ENCODE measurements around the gene ENTHD1. TPM values are rescaled to one million over a fixed set of nuclear protein-coding genes. Genes with fewer than 3 reads are reported as not detected.
"Not testable (repeated sequence)": the region's sequence is repeated elsewhere in the genome, so short reads cannot be mapped to it uniquely, and the experiment has no call there.

ENTHD1 gene
- total RNA-seq, 2 experiments from 2014 or later = 0.41 to 0.95 TPM

DNA sequence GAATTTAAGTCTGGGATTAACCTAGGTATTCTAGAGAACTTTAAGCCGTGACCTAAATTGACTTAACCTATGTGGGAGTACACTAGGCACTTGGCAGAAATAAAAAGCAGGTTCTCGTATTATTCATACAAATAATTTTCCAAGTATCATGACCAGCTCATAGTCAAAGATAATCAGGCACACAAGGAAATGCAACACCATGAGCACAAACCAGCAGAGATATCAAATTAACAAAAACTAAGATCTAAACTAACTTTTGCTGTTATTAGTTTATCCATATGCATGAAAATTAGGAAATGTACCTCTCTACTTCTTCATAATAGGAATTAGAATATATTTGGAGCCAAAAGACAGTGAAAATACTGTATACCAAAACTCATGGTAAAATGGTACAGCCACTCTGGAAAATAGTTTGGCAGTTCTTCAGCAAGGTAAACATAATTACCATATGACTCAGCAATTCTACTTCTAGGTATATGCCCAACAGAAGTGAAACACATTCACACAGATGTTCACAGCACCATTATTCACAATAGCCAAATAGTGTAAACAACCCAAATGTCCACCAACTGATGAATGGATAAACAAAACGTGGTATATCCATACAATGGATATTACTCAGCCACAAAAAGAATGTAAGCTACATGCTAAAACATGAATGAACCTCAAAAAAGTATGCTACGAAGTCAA is 154.1 kb downstream of the ENTHD1 start:
- H3K36me3 Mint-ChIP-seq = no peaks in the 10 kb centered on the region
- no peak overlapping the region for H3K27ac Mint-ChIP-seq
- intact Hi-C loops (cut with micrococcal nuclease) = loop anchor here (10.0 kb wide), 1 partner anchor 125 kb away; no protein-coding TSS in a partner anchor
- POLR2A ChIA-PET = no interaction called here
- H3K4me3 Mint-ChIP-seq = no peak overlapping the region
- H3K27me3 Mint-ChIP-seq = no peaks in the 10 kb centered on the region
- peaks cover 5% of the 10 kb centered on the region for H3K9me3 Mint-ChIP-seq
- CTCF ChIA-PET = interaction anchor here (0.6 kb wide), 1 partner anchor 286 kb away, joined by 3 read pairs; no protein-coding TSS in a partner anchor
- no peaks in the 10 kb centered on the region for H3K4me1 Mint-ChIP-seq (ENCODE audit: low read depth)
- DNase-seq = no peak

DNA sequence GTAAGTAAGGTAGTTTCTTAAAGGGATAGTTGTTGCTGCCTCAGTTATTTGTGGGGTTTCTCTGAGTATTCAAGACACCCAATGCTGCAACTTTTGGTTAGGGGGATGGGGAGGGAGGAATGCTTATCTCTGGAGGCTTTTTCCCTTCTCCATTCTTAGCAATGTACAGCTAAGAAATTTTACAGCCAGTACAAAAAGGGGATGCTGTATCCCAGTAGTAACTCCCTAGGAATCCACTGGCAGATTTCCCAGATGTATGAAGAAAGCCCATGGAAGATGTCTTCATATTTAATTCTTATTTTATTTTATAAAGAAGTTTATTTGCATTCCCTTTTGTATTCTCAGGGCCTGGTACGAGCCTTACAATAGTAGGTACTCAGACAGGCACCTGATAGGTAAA is 154.8 kb downstream of the ENTHD1 start:
- CTCF ChIA-PET = no interaction called here
- Mint-ChIP-seq H3K9me3 (peaks cover 5% of the 10 kb centered on the region), H3K27me3 (no peaks in the 10 kb centered on the region), H3K4me3 (no peak overlapping the region), H3K36me3 (no peaks in the 10 kb centered on the region), H3K27ac (no peak overlapping the region), H3K4me1 (ENCODE audit: low read depth) (no peaks in the 10 kb centered on the region)
- POLR2A ChIA-PET = no interaction called here
- no peak for DNase-seq
- intact Hi-C loops (cut with micrococcal nuclease) = no loop called here

DNA sequence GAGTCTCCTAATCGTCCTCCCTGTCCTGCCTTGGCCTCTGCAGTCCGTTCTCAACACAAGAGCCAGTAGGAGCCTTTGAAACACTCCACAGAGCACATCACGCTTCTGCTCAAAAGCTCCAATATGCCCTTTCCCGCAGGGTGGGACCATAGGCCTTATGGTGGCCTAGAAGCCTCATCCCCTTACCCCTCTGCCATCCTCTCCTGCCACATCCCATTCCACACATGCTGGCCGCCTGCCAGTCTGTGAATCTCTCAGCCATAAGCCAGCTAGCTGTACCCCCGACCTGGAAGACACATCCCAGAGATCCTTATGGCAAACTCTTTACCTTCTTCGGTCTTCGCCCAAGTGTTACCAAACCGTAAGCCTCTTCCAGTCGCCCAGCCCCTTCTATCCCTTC is 157.8 kb downstream of the ENTHD1 start:
- ChIA-PET CTCF (interaction anchor here (0.6 to 1.0 kb wide), 4 partner anchors 11 to 371 kb away, joined by 3 read pairs; no protein-coding TSS in a partner anchor), POLR2A (no interaction called here)
- Mint-ChIP-seq H3K27me3 (no peaks in the 10 kb centered on the region), H3K9me3 (peaks cover 5% of the 10 kb centered on the region), H3K4me3 (no peak overlapping the region), H3K4me1 (ENCODE audit: low read depth) (no peaks in the 10 kb centered on the region), H3K36me3 (no peaks in the 10 kb centered on the region), H3K27ac (no peak overlapping the region)
- intact Hi-C loops (cut with micrococcal nuclease) = no loop called here
- DNase-seq = no peak

DNA sequence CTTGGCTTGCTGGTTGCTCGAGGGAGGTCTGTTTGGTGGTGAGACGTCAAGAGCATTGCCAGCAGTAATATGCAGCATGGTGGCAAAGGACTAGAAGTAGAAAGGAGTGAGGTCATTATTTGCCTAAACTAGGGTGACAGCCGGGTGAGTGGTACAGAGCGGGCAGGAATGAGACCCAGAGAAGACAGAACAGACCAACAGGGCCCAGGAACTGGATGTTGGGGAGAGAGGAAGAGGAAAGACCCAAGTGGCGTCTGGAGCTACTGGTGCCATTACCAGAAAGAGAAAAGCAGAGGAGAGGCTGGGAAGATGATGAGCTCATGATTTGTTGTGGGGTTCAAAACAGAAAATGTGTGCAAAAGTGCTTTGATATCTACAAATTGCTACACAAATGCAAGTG is 158.7 kb downstream of the ENTHD1 start:
- peaks cover 5% of the 10 kb centered on the region for H3K9me3 Mint-ChIP-seq
- no peak overlapping the region for H3K4me3 Mint-ChIP-seq
- H3K4me1 Mint-ChIP-seq (ENCODE audit: low read depth) = no peaks in the 10 kb centered on the region
- no peak for DNase-seq
- no peak overlapping the region for H3K27ac Mint-ChIP-seq
- H3K36me3 Mint-ChIP-seq = no peaks in the 10 kb centered on the region
- intact Hi-C loops (cut with micrococcal nuclease) = no loop called here
- ChIA-PET POLR2A (no interaction called here), CTCF (interaction anchor here (0.6 to 0.9 kb wide), 2 partner anchors 11 to 13 kb away, joined by 3 read pairs; no protein-coding TSS in a partner anchor)
- no peaks in the 10 kb centered on the region for H3K27me3 Mint-ChIP-seq

DNA sequence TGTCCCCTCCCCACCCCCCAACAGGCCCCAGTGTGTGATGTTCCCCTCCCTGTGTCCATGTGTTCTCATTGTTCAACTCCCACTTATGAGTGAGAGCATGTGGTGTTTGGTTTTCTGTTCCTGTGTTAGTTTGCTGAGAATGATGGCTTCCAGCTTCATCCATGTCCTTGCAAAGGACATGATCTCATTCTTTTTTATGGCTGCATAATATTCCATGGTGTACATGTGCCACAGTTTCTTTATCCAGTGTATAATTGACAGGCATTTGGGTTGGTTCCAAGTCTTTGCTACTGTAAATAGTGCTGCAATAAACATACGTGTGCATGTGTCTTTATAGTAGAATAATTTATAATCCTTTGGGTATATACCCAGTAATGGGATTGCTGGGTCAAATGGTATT is 159.5 kb downstream of the ENTHD1 start:
- DNase-seq; CTCF ChIA-PET; H3K4me1 Mint-ChIP-seq (ENCODE audit: low read depth); H3K27ac Mint-ChIP-seq; intact Hi-C loops (cut with micrococcal nuclease); H3K27me3 Mint-ChIP-seq; H3K36me3 Mint-ChIP-seq; H3K9me3 Mint-ChIP-seq; POLR2A ChIA-PET; H3K4me3 Mint-ChIP-seq: not testable (repeated sequence)

DNA sequence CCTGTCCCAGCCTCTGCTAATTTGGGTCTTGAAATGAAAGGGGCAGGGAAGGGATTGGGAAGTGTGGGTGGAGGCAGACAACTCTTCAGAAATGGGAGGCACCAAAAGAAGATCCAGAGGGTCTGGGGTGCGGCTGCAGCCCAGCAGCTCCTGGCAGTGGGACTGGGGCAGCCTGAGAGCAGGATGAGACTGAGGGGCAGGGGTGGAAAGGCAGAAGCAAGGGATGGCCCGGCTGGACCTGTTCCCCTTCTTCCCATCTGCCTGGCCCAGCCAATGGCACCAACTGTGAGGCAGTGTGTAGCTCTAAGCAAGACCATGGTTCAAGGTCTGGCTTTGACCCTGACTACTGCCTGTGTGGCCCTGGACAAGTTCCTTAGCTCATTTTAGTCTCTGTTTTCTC is 160.4 kb downstream of the ENTHD1 start:
- Mint-ChIP-seq H3K36me3 (no peaks in the 10 kb centered on the region), H3K4me1 (ENCODE audit: low read depth) (no peaks in the 10 kb centered on the region), H3K4me3 (no peak overlapping the region), H3K9me3 (no peaks in the 10 kb centered on the region), H3K27me3 (no peaks in the 10 kb centered on the region), H3K27ac (no peak overlapping the region)
- POLR2A ChIA-PET = no interaction called here
- CTCF ChIA-PET = no interaction called here
- DNase-seq = no peak
- intact Hi-C loops (cut with micrococcal nuclease) = no loop called here

DNA sequence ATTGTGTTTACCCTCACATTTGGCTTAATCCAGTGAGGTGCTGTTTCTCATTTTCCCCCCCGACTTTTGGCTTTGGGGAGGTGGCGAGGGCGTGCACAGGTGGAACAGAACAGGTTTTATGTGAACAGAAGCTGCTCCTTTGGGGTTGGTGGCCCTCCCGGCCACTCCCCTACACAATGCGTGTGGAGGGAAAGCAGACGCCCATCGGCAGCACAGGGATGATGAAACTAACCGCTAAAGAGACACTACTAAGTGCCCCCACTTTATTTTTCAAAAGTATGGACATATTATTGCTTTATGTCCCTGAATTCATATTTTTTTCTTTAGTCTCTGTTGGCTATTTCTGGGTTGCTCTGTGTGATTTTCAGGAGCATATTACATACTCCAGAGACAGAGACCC is 160.9 kb downstream of the ENTHD1 start:
- Mint-ChIP-seq H3K36me3 (no peaks in the 10 kb centered on the region), H3K27me3 (no peaks in the 10 kb centered on the region), H3K27ac (no peak overlapping the region), H3K9me3 (no peaks in the 10 kb centered on the region), H3K4me1 (ENCODE audit: low read depth) (no peaks in the 10 kb centered on the region), H3K4me3 (no peak overlapping the region)
- intact Hi-C loops (cut with micrococcal nuclease) = no loop called here
- ChIA-PET CTCF (no interaction called here), POLR2A (no interaction called here)
- no peak for DNase-seq

DNA sequence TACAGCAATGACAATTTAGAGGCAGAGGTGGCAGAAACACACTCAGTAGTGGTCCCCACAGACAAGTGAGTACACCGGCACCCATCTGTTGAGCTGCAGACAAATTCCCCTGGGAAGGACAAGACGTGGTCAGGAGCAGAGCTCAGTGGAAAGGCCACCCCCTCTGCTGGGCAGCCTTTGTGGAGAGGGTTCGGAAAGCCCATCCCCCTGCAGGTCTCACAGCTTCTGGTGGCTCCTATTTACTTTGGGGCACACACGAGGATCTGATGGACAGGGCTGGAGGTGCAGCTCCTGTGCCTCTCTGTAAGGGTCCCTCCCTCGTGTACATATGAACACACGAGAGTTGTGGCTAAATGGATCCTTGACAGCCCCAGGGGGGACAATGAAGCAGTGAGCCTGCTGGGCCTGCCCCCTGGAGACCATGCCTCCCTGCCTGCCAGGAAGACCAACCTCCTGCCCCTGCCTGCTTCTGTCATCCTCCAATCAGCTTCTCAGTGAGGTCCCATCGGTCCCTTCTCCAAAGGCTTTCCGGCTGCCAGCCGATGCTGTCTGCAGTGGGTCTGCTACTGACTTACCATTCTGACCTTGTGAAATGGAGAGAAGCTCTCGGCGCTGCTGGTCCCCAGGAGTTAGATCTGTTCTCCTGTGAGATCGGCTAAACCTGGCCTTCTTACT is 161.5 kb downstream of the ENTHD1 start:
- H3K36me3 Mint-ChIP-seq = no peaks in the 10 kb centered on the region
- ChIA-PET CTCF (no interaction called here), POLR2A (no interaction called here)
- H3K4me3 Mint-ChIP-seq = no peak overlapping the region
- H3K27ac Mint-ChIP-seq = no peak overlapping the region
- peaks cover 2% of the 10 kb centered on the region for H3K27me3 Mint-ChIP-seq
- no peak for DNase-seq
- no peaks in the 10 kb centered on the region for H3K4me1 Mint-ChIP-seq (ENCODE audit: low read depth)
- H3K9me3 Mint-ChIP-seq = no peaks in the 10 kb centered on the region
- intact Hi-C loops (cut with micrococcal nuclease) = no loop called here

DNA sequence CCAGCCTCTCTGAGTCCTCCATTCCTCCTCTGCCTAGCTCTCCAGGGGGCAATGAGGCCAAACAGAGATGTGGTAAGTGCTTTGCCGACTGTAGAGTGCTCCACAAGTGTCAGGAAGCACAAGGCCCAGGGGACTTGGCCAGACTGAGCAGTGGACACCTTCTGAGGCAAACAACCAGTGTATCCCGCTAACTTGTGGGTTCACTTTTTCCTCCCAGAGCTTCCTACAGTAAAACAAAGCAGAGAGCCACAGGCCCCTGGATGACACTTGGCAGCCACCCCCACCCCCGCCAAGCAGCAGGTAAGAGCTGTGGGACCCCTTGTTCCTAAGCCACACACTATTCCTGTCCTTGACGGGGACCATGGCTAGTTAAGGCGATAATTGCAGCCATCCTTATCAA is 162.1 kb downstream of the ENTHD1 start:
- no peak overlapping the region for H3K4me3 Mint-ChIP-seq
- POLR2A ChIA-PET = no interaction called here
- DNase-seq = no peak
- H3K9me3 Mint-ChIP-seq = no peaks in the 10 kb centered on the region
- peaks cover 2% of the 10 kb centered on the region for H3K27me3 Mint-ChIP-seq
- no peak overlapping the region for H3K27ac Mint-ChIP-seq
- H3K4me1 Mint-ChIP-seq (ENCODE audit: low read depth) = no peaks in the 10 kb centered on the region
- no peaks in the 10 kb centered on the region for H3K36me3 Mint-ChIP-seq
- intact Hi-C loops (cut with micrococcal nuclease) = no loop called here
- CTCF ChIA-PET = no interaction called here

DNA sequence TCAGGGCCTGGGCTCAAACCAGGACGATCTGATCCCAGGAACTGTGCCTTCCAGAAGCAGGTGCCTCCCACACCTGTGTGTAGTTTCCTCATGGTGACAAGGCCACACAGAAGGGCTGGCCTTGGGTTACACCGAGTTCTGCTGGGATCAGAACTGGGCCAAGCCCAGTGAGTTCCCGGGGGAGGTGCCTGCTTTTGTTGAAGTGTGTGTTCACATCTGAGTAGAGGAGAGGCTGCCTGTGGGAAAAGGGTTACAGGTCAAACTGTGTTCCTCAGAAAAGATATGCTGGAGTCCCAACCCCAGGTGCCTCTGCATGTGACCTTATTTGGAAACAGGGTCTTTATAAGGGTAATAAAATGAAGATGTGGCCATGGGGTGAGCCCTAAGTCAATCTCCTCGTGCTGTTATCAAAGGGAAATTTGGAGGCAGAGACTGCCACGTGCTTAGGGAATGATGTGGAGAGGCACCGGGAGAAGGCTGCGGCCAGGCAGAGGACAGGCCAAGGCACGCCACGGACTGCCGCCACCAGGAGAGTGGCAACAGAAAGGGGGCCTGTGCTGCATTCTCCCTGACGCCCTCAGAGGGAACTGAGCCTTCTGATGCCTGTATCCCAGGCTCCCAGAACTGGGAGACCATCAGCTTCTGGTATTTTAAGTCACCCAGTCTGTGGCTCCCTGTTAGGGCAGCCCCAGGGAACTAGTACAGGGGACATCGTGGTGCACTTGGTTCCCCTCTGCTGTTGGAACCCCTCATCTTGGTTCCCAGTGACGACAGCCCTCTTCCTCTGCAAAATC is 164.2 kb downstream of the ENTHD1 start:
- H3K27me3 Mint-ChIP-seq = peaks cover 2% of the 10 kb centered on the region
- H3K36me3 Mint-ChIP-seq = no peaks in the 10 kb centered on the region
- H3K4me3 Mint-ChIP-seq = no peak overlapping the region
- no peaks in the 10 kb centered on the region for H3K4me1 Mint-ChIP-seq (ENCODE audit: low read depth)
- H3K27ac Mint-ChIP-seq = no peak overlapping the region
- ChIA-PET CTCF (no interaction called here), POLR2A (no interaction called here)
- DNase-seq = no peak
- no peaks in the 10 kb centered on the region for H3K9me3 Mint-ChIP-seq
- intact Hi-C loops (cut with micrococcal nuclease) = no loop called here

DNA sequence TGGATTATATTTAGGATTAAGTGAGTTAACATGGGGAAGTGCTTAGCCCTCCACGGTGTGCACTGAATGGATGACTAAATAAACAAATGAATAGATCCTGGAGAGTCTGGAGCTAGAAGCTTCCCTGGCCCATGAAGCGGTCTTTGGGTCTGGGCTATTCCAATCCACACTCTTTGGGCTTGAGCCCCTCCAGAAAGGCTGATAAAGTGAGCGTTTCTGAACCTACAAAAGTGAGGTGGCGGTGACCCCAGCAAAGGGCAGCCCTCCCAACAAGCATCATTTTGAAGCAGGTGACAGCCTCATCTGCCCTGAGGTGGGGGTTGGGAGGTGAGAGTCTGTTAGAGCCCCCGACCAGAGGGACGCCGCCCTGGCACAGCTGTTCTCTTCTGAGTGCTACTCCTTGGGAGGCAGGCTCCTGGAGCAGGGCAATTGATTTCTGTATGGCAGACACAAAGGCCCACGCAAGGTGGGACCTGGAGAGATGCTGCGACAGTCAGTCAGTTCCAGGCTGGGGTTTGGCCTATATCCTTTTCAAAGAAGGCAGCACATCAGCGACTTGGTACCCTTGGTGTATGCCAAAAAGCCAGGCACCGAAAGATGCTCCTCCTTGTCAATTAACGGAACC is 165.2 kb downstream of the ENTHD1 start:
- ChIA-PET CTCF (no interaction called here), POLR2A (no interaction called here)
- Mint-ChIP-seq H3K27me3 (peaks cover 2% of the 10 kb centered on the region), H3K9me3 (no peaks in the 10 kb centered on the region), H3K36me3 (no peaks in the 10 kb centered on the region), H3K27ac (no peak overlapping the region), H3K4me3 (no peak overlapping the region), H3K4me1 (ENCODE audit: low read depth) (no peaks in the 10 kb centered on the region)
- intact Hi-C loops (cut with micrococcal nuclease) = no loop called here
- no peak for DNase-seq

DNA sequence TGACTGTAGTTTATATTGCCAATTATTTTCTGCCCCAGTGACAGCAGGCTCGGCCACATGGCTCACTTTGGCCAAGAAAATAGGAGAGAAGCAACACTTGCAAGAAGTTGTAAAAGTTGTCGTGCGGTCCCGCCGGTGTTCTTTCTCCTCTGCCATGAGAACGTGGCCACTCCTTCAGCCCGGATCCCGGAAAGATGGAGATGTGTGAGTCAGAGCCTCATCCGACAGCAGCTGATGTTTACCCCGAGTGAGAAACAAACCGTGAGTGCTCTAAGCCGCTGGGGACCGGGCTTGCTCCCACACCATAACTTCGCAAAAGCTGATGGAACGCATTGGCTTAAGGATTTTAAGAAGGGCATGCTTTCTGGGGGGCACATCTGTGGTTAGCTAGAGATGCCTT is 166.0 kb downstream of the ENTHD1 start:
- POLR2A ChIA-PET = no interaction called here
- no peak overlapping the region for H3K4me3 Mint-ChIP-seq
- H3K36me3 Mint-ChIP-seq = no peaks in the 10 kb centered on the region
- H3K27ac Mint-ChIP-seq = no peak overlapping the region
- intact Hi-C loops (cut with micrococcal nuclease) = no loop called here
- DNase-seq = no peak
- peaks cover 2% of the 10 kb centered on the region for H3K27me3 Mint-ChIP-seq
- H3K4me1 Mint-ChIP-seq (ENCODE audit: low read depth) = no peaks in the 10 kb centered on the region
- CTCF ChIA-PET = no interaction called here
- H3K9me3 Mint-ChIP-seq = no peaks in the 10 kb centered on the region
